ENCODE results near the gene CNGA3. TPM values are rescaled to one million over a fixed set of nuclear protein-coding genes. Genes with fewer than 3 reads are reported as not detected.
"Not testable (repeated sequence)": the region's sequence is repeated elsewhere in the genome, so short reads cannot be mapped to it uniquely, and the experiment has no call there.

The CNGA3 gene
- total RNA-seq, 1 donor from 2014 or later: 7.6 TPM

DNA sequence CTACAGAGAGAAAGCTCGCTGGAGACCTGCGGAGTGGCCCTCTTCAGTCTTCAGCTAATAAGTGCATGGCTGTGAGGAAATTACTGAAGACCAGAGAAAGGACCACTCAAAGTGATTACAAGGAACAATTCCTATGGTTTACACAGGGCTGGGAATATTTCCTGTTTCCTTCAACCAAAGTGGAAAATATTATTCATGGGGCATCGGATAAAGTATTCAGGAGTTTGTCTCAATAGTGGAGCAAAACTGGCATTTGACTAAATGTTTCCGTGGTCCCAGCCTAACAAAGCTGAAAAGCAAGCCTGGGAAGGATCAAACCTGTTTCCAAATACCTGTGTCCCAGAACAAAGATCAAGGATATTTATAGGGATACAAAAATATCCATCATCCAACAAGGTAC, 32.0 kb upstream of the CNGA3 start:
- no peak for TF ChIP-seq CTCF (IDR thresholded peaks at IDR 0.05; ENCODE audit: partially characterized antibody, unreplicated experiment)
- Mint-ChIP-seq H3K9me3 (ENCODE audit: unreplicated experiment) (peaks cover 6% of the 10 kb centered on the region), H3K27ac (ENCODE audit: unreplicated experiment) (no peak overlapping the region), H3K4me3 (ENCODE audit: unreplicated experiment) (no peak overlapping the region), H3K27me3 (ENCODE audit: unreplicated experiment) (peaks cover 2% of the 10 kb centered on the region), H3K36me3 (ENCODE audit: unreplicated experiment) (peaks cover 2% of the 10 kb centered on the region), H3K4me1 (ENCODE audit: low read depth, unreplicated experiment) (no peaks in the 10 kb centered on the region)
- no peak for DNase-seq

GRCh38 chr2:98315957-98316356, 30.3 kb upstream of the CNGA3 start:
- Mint-ChIP-seq H3K4me1 (ENCODE audit: low read depth, unreplicated experiment) (no peaks in the 10 kb centered on the region), H3K27ac (ENCODE audit: unreplicated experiment) (no peak overlapping the region), H3K4me3 (ENCODE audit: unreplicated experiment) (no peak overlapping the region), H3K9me3 (ENCODE audit: unreplicated experiment) (peaks cover 13% of the 10 kb centered on the region), H3K36me3 (ENCODE audit: unreplicated experiment) (peaks cover 13% of the 10 kb centered on the region), H3K27me3 (ENCODE audit: unreplicated experiment) (no peaks in the 10 kb centered on the region)
- DNase-seq: no peak
- TF ChIP-seq CTCF (IDR thresholded peaks at IDR 0.05; ENCODE audit: partially characterized antibody, unreplicated experiment): no peak

GRCh38 chr2:98317214-98317613, 29.0 kb upstream of the CNGA3 start:
- TF ChIP-seq CTCF (IDR thresholded peaks at IDR 0.05; ENCODE audit: partially characterized antibody, unreplicated experiment): no peak
- Mint-ChIP-seq H3K27me3 (ENCODE audit: unreplicated experiment) (no peaks in the 10 kb centered on the region), H3K27ac (ENCODE audit: unreplicated experiment) (no peak overlapping the region)

GRCh38 chr2:98320171-98320570, 26.1 kb upstream of the CNGA3 start:
- H3K27me3 Mint-ChIP-seq (ENCODE audit: unreplicated experiment); H3K27ac Mint-ChIP-seq (ENCODE audit: unreplicated experiment); DNase-seq; H3K4me1 Mint-ChIP-seq (ENCODE audit: low read depth, unreplicated experiment); H3K4me3 Mint-ChIP-seq (ENCODE audit: unreplicated experiment): not testable (repeated sequence)
- H3K36me3 Mint-ChIP-seq (ENCODE audit: unreplicated experiment): peaks cover 38% of the 10 kb centered on the region
- peaks cover 15% of the 10 kb centered on the region for H3K9me3 Mint-ChIP-seq (ENCODE audit: unreplicated experiment)

More at GRCh38 chr2:98317214-98317613, 29.0 kb upstream of the CNGA3 start:
- no peak overlapping the region for H3K4me3 Mint-ChIP-seq (ENCODE audit: unreplicated experiment)
- H3K36me3 Mint-ChIP-seq (ENCODE audit: unreplicated experiment): peaks cover 22% of the 10 kb centered on the region
- no peak for DNase-seq
- peaks cover 15% of the 10 kb centered on the region for H3K9me3 Mint-ChIP-seq (ENCODE audit: unreplicated experiment)
- no peaks in the 10 kb centered on the region for H3K4me1 Mint-ChIP-seq (ENCODE audit: low read depth, unreplicated experiment)

- TF ChIP-seq CTCF (IDR thresholded peaks at IDR 0.05; ENCODE audit: partially characterized antibody, unreplicated experiment): no peak
- Mint-ChIP-seq H3K36me3 (ENCODE audit: unreplicated experiment) (peaks cover 39% of the 10 kb centered on the region), H3K27ac (ENCODE audit: unreplicated experiment) (no peak overlapping the region), H3K9me3 (ENCODE audit: unreplicated experiment) (peaks cover 10% of the 10 kb centered on the region), H3K4me1 (ENCODE audit: low read depth, unreplicated experiment) (no peaks in the 10 kb centered on the region), H3K4me3 (ENCODE audit: unreplicated experiment) (no peak overlapping the region), H3K27me3 (ENCODE audit: unreplicated experiment) (no peaks in the 10 kb centered on the region)
- no peak for DNase-seq
Measured at GRCh38 chr2:98324181-98324580, 22.1 kb upstream of the CNGA3 start.

DNA sequence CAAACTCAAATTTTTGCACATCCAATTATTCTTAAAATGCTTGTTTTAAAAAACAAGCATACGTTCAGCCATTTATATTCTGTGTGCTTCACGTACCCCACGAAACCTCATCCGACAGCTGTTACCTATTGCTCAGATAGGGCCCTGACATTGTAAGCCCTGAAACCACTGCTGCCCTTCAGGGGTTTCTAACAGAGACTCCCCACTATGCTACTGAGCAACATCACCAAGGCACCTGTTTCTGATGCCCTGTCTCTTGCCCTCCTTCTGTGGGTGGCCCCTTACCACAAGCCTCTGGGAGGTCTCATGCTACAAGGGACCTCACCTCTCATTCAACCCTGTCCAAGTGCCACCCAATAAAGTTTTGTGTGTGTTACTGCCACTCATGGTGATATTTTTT, 18.5 kb upstream of the CNGA3 start:
- H3K4me3 Mint-ChIP-seq (ENCODE audit: unreplicated experiment): no peak overlapping the region
- peaks cover 3% of the 10 kb centered on the region for H3K27me3 Mint-ChIP-seq (ENCODE audit: unreplicated experiment)
- TF ChIP-seq CTCF (IDR thresholded peaks at IDR 0.05; ENCODE audit: partially characterized antibody, unreplicated experiment): no peak
- H3K4me1 Mint-ChIP-seq (ENCODE audit: low read depth, unreplicated experiment): no peaks in the 10 kb centered on the region
- peaks cover 20% of the 10 kb centered on the region for H3K36me3 Mint-ChIP-seq (ENCODE audit: unreplicated experiment)
- no peak overlapping the region for H3K27ac Mint-ChIP-seq (ENCODE audit: unreplicated experiment)
- H3K9me3 Mint-ChIP-seq (ENCODE audit: unreplicated experiment): no peaks in the 10 kb centered on the region
- DNase-seq: no peak
